Measurements from ENCODE around the gene BNC1. TPM values are rescaled to one million over a fixed set of nuclear protein-coding genes. Genes with fewer than 3 reads are reported as not detected.

Gene BNC1
- total and polyA plus RNA-seq, 4 donors = 0.13 to 0.21 TPM; not detected in 2

DNA sequence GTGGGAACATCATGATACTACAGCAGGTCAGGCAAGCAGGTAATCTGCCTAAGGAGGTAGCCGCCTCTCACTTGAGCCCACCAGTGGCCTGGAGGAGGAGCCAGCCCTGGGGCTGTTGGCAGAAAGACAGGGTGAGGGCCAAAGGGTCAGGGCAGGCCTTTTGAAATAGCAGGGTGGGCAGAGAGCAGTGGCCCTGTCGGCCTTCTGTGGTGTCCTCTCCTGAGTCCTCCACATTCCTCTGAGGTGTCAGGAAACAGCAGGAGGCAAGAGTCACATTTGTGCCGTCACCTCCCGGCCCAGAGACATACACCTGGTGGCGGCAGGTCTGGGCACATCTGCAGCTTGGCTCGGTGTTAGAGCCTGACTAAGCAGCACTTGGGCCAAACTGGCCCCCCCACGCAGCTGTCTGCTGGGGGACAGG lies 3.9 kb upstream of the BNC1 start:
- no peaks in the 10 kb centered on the region for H3K36me3 ChIP-seq (ENCODE audit: control insufficient read depth in 1 of 2, insufficient read depth in 2 of 2, low read length in 1 of 2)
- no peak overlapping the region for H3K4me3 ChIP-seq (ENCODE audit: low read length in 2 of 2)
- intact Hi-C loops (cut with DNase I) = no loop called here
- WGBS, 2 donors = 90 to 94% methylated on average over 7 of the region's 7 CpGs
- no peaks in the 10 kb centered on the region for H3K27me3 ChIP-seq (ENCODE audit: control insufficient read depth in 1 of 2, insufficient read depth in 2 of 2, low read length in 1 of 2)
- ATAC-seq (ENCODE audit: low FRiP score) (no peak), DNase-seq (no peak)
- H3K4me1 ChIP-seq (ENCODE audit: control insufficient read depth in 1 of 2, insufficient read depth in 2 of 2, low read length in 2 of 2) = no peaks in the 10 kb centered on the region
- H3K27ac ChIP-seq (ENCODE audit: low read depth in 1 of 2, low read length in 2 of 2) = no peak overlapping the region
- H3K9me3 ChIP-seq (ENCODE audit: control insufficient read depth, low read length) = no peaks in the 10 kb centered on the region

DNA sequence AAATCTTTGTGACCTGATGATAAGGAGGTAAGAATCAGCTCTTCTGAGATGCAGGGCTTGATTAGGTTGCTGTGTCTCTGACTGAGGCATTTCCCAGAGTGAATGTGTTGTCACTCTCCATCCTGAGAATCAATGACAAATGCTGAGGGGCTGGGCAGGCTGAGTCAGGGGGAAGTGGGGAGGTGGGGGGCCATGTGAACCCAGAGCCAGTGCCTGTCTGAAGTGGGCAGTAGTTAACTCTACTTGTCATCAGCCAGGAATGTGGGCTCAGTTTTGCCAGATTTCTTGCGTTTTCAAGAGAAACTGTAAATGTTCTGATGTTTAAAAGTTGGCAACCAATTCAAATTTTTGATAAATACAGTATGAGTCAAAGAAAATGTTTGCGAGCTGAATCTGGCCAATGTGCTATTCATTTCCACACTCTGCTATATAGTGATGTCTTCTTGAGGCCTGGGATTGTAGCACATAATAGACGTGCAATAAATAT lies 3.1 kb upstream of the BNC1 start:
- 6 to 13% methylated on average over 3 of the region's 3 CpGs for WGBS, 2 donors
- no peak for ATAC-seq (ENCODE audit: low FRiP score)
- Histone ChIP-seq H3K27me3 (ENCODE audit: control insufficient read depth in 1 of 2, insufficient read depth in 2 of 2, low read length in 1 of 2) (no peaks in the 10 kb centered on the region), H3K27ac (ENCODE audit: low read depth in 1 of 2, low read length in 2 of 2) (no peak overlapping the region), H3K9me3 (ENCODE audit: control insufficient read depth, low read length) (no peaks in the 10 kb centered on the region), H3K36me3 (ENCODE audit: control insufficient read depth in 1 of 2, insufficient read depth in 2 of 2, low read length in 1 of 2) (no peaks in the 10 kb centered on the region), H3K4me1 (ENCODE audit: control insufficient read depth in 1 of 2, insufficient read depth in 2 of 2, low read length in 2 of 2) (no peaks in the 10 kb centered on the region), H3K4me3 (ENCODE audit: low read length in 2 of 2) (no peak overlapping the region)
- DNase-seq = no peak
- intact Hi-C loops (cut with DNase I) = no loop called here

- H3K4me3 ChIP-seq (ENCODE audit: low read length in 2 of 2) = no peak overlapping the region
- H3K9me3 ChIP-seq (ENCODE audit: control insufficient read depth, low read length) = no peaks in the 10 kb centered on the region
- no peaks in the 10 kb centered on the region for H3K36me3 ChIP-seq (ENCODE audit: control insufficient read depth in 1 of 2, insufficient read depth in 2 of 2, low read length in 1 of 2)
- H3K27me3 ChIP-seq (ENCODE audit: control insufficient read depth in 1 of 2, insufficient read depth in 2 of 2, low read length in 1 of 2) = peaks cover 0 to 3% of the 10 kb centered on the region in 2 donors
- DNase-seq (no peak), ATAC-seq (ENCODE audit: low FRiP score) (no peak)
- 84 to 86% methylated on average over 7 to 9 of the region's 9 CpGs for WGBS, 2 donors
- no peak overlapping the region for H3K27ac ChIP-seq (ENCODE audit: low read depth in 1 of 2, low read length in 2 of 2)
- H3K4me1 ChIP-seq (ENCODE audit: control insufficient read depth in 1 of 2, insufficient read depth in 2 of 2, low read length in 2 of 2) = no peaks in the 10 kb centered on the region
- intact Hi-C loops (cut with DNase I) = no loop called here
Measured at GRCh38 chr15:83285979-83286553, 1.6 kb upstream of the BNC1 start.

GRCh38 chr15:83285284-83285978 lies 967 bp upstream of the BNC1 start:
- Histone ChIP-seq H3K36me3 (ENCODE audit: control insufficient read depth in 1 of 2, insufficient read depth in 2 of 2, low read length in 1 of 2) (no peaks in the 10 kb centered on the region), H3K4me1 (ENCODE audit: control insufficient read depth in 1 of 2, insufficient read depth in 2 of 2, low read length in 2 of 2) (no peaks in the 10 kb centered on the region), H3K27ac (ENCODE audit: low read depth in 1 of 2, low read length in 2 of 2) (no peak overlapping the region), H3K9me3 (ENCODE audit: control insufficient read depth, low read length) (no peaks in the 10 kb centered on the region), H3K27me3 (ENCODE audit: control insufficient read depth in 1 of 2, insufficient read depth in 2 of 2, low read length in 1 of 2) (peaks cover 0 to 3% of the 10 kb centered on the region in 2 donors), H3K4me3 (ENCODE audit: low read length in 2 of 2) (no peak overlapping the region)
- WGBS, 2 donors = 82 to 84% methylated on average over 19 of the region's 19 CpGs
- intact Hi-C loops (cut with DNase I) = no loop called here
- DNase-seq = no peak
- no peak for ATAC-seq (ENCODE audit: low FRiP score)

GRCh38 chr15:83283813-83284558 lies 478 bp downstream of the BNC1 start:
- 4% methylated on average over 39 to 80 of the region's 80 CpGs for WGBS, 2 donors
- no peak for DNase-seq
- Histone ChIP-seq H3K9me3 (ENCODE audit: control insufficient read depth, low read length) (peaks cover 2% of the 10 kb centered on the region), H3K27ac (ENCODE audit: low read depth in 1 of 2, low read length in 2 of 2) (no peak overlapping the region), H3K27me3 (ENCODE audit: control insufficient read depth in 1 of 2, insufficient read depth in 2 of 2, low read length in 1 of 2) (peaks cover 0 to 3% of the 10 kb centered on the region in 2 donors), H3K4me3 (ENCODE audit: low read length in 2 of 2) (peak overlapping the region; percentile 17 to 31), H3K36me3 (ENCODE audit: control insufficient read depth in 1 of 2, insufficient read depth in 2 of 2, low read length in 1 of 2) (no peaks in the 10 kb centered on the region), H3K4me1 (ENCODE audit: control insufficient read depth in 1 of 2, insufficient read depth in 2 of 2, low read length in 2 of 2) (no peaks in the 10 kb centered on the region)
- no peak for ATAC-seq (ENCODE audit: low FRiP score)
- intact Hi-C loops (cut with DNase I) = no loop called here

- intact Hi-C loops (cut with DNase I) = no loop called here
- Histone ChIP-seq H3K9me3 (ENCODE audit: control insufficient read depth, low read length) (peaks cover 2% of the 10 kb centered on the region), H3K27ac (ENCODE audit: low read depth in 1 of 2, low read length in 2 of 2) (no peak overlapping the region), H3K27me3 (ENCODE audit: control insufficient read depth in 1 of 2, insufficient read depth in 2 of 2, low read length in 1 of 2) (peaks cover 0 to 3% of the 10 kb centered on the region in 2 donors), H3K4me3 (ENCODE audit: low read length in 2 of 2) (peak overlapping the region; percentile 17 to 31), H3K4me1 (ENCODE audit: control insufficient read depth in 1 of 2, insufficient read depth in 2 of 2, low read length in 2 of 2) (no peaks in the 10 kb centered on the region), H3K36me3 (ENCODE audit: control insufficient read depth in 1 of 2, insufficient read depth in 2 of 2, low read length in 1 of 2) (no peaks in the 10 kb centered on the region)
- DNase-seq (peak in 1 of 2 donors; percentile 78), ATAC-seq (ENCODE audit: low FRiP score) (peak; percentile 36)
- 4 to 5% methylated on average over 58 to 70 of the region's 70 CpGs for WGBS, 2 donors
Measured at GRCh38 chr15:83283138-83283812, 1.2 kb downstream of the BNC1 start.

- WGBS, 2 donors = 39 to 41% methylated on average over 10 of the region's 10 CpGs
- ATAC-seq (ENCODE audit: low FRiP score) (no peak), DNase-seq (no peak)
- intact Hi-C loops (cut with DNase I) = no loop called here
- Histone ChIP-seq H3K27ac (ENCODE audit: low read depth in 1 of 2, low read length in 2 of 2) (no peak overlapping the region), H3K4me3 (ENCODE audit: low read length in 2 of 2) (no peak overlapping the region), H3K36me3 (ENCODE audit: control insufficient read depth in 1 of 2, insufficient read depth in 2 of 2, low read length in 1 of 2) (no peaks in the 10 kb centered on the region), H3K4me1 (ENCODE audit: control insufficient read depth in 1 of 2, insufficient read depth in 2 of 2, low read length in 2 of 2) (no peaks in the 10 kb centered on the region), H3K27me3 (ENCODE audit: control insufficient read depth in 1 of 2, insufficient read depth in 2 of 2, low read length in 1 of 2) (peaks cover 0 to 3% of the 10 kb centered on the region in 2 donors), H3K9me3 (ENCODE audit: control insufficient read depth, low read length) (peaks cover 2% of the 10 kb centered on the region)
Measured at GRCh38 chr15:83282776-83283137, 1.7 kb downstream of the BNC1 start.

- 92% methylated on average over 5 of the region's 5 CpGs for WGBS, 2 donors
- H3K4me3 ChIP-seq (ENCODE audit: low read length in 2 of 2) = no peak overlapping the region
- H3K36me3 ChIP-seq (ENCODE audit: control insufficient read depth in 1 of 2, insufficient read depth in 2 of 2, low read length in 1 of 2) = no peaks in the 10 kb centered on the region
- peaks cover 0 to 3% of the 10 kb centered on the region in 2 donors for H3K27me3 ChIP-seq (ENCODE audit: control insufficient read depth in 1 of 2, insufficient read depth in 2 of 2, low read length in 1 of 2)
- no peaks in the 10 kb centered on the region for H3K4me1 ChIP-seq (ENCODE audit: control insufficient read depth in 1 of 2, insufficient read depth in 2 of 2, low read length in 2 of 2)
- no peak overlapping the region for H3K27ac ChIP-seq (ENCODE audit: low read depth in 1 of 2, low read length in 2 of 2)
- peaks cover 2% of the 10 kb centered on the region for H3K9me3 ChIP-seq (ENCODE audit: control insufficient read depth, low read length)
- DNase-seq (no peak), ATAC-seq (ENCODE audit: low FRiP score) (no peak)
- intact Hi-C loops (cut with DNase I) = no loop called here
Measured at GRCh38 chr15:83282141-83282540, 2.3 kb downstream of the BNC1 start.
